C4-2B (cell line): Measurements from ENCODE around the gene FXYD3.

Source experiments
- CTCF ChIP-seq: fragments of 450-650 bp; conservative IDR thresholded peaks from 2 replicates; pipeline ENCODE4 v1.5.1; 2017; ENCODE audit warnings: mild to moderate bottlenecking
- ZFX ChIP-seq: fragments of 450-650 bp; IDR thresholded peaks from 2 replicates; pipeline ENCODE4 v1.6.1; 2017

- TF ChIP-seq ZFX (no peak), CTCF (no peak)
These were observed 28.2 kb downstream of the FXYD3 start for GRCh38 chr19:35143818-35144217.
